ENCODE measurements around the gene BNIPL. TPM values are rescaled to one million over a fixed set of nuclear protein-coding genes. Genes with fewer than 3 reads are reported as not detected.

The BNIPL gene
- total and polyA plus RNA-seq, 8 donors, result 3.5 to 11.6 (median 8.5) TPM

DNA sequence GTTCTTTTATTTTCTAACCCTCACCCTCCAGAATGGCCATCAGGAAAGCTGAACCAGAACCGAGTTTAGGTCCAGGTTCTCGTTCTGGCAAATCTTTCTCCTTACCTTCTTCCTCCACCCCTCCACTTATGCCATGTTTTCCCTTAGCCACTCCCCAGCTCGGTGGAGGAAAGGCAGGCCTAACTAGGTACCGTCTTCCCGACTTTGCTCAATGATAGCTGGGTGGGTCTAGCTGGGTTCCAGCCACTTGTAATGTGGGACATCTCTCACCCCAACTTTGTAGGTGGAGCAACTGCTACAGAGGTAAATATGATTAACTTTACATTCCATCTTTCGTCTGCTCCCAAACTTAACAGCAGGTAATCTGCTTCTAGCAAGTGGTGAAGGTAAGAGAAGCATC, 646 bp downstream of the BNIPL start:
- Histone ChIP-seq H3K4me3 (no peak overlapping the region), H3K36me3 (peaks cover 0 to 24% of the 10 kb centered on the region in 2 donors), H3K9me3 (no peaks in the 10 kb centered on the region), H3K27ac (no peak overlapping the region), H3K27me3 (no peaks in the 10 kb centered on the region), H3K4me1 (no peaks in the 10 kb centered on the region)
- TF ChIP-seq, protein P1, sequence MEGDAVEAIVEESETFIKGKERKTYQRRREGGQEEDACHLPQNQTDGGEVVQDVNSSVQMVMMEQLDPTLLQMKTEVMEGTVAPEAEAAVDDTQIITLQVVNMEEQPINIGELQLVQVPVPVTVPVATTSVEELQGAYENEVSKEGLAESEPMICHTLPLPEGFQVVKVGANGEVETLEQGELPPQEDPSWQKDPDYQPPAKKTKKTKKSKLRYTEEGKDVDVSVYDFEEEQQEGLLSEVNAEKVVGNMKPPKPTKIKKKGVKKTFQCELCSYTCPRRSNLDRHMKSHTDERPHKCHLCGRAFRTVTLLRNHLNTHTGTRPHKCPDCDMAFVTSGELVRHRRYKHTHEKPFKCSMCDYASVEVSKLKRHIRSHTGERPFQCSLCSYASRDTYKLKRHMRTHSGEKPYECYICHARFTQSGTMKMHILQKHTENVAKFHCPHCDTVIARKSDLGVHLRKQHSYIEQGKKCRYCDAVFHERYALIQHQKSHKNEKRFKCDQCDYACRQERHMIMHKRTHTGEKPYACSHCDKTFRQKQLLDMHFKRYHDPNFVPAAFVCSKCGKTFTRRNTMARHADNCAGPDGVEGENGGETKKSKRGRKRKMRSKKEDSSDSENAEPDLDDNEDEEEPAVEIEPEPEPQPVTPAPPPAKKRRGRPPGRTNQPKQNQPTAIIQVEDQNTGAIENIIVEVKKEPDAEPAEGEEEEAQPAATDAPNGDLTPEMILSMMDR (IDR thresholded peaks at IDR 0.05), result no peak
- ATAC-seq (peak; percentile 47), DNase-seq (no peak)
- intact Hi-C loops (cut with DNase I), result no loop called here

DNA sequence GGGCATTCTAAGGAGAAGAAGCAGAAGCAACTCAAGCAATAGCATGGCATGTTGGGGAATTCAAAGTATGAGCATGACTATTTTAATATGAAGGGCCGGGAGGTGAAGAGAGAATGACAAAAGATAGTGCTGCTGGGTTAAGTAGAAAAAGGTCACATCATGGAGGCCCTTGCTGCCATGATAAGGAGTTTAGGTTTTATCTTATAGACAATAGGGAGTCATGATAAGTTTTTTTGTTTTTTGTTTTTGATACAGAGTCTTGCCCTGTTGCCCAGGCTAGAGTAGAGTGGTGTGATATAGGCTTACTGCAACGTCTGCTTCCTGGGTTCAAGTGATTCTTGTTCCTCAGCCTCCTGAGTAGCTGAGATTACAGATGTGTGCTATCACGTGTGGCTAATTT, 3.1 kb downstream of the BNIPL start:
- Histone ChIP-seq H3K4me3 (no peak overlapping the region), H3K27me3 (no peaks in the 10 kb centered on the region), H3K36me3 (peaks cover 0 to 13% of the 10 kb centered on the region in 2 donors), H3K9me3 (no peaks in the 10 kb centered on the region), H3K4me1 (no peaks in the 10 kb centered on the region), H3K27ac (no peak overlapping the region)
- ATAC-seq (no peak), DNase-seq (no peak)
- intact Hi-C loops (cut with DNase I), result no loop called here
- TF ChIP-seq, protein P1 (IDR thresholded peaks at IDR 0.05), result no peak

DNA sequence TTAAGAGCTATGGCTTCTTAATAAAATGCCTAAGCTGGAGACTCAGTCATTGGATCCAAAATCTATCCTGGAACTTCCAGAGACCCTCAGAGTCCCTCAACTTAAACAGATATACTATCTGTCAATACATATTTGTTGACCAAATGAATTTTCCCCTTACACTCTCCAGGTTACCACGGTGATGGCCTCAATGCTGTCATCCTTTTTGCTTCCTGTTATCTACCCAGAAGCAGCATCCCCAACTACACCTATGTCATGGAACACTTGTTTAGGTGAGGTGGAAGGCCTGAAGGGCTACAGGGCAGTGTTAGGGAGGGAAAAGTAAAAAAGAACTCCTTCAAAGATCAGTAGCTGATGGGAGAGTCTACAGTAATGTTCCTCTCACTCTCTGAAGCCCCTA, 6.8 kb downstream of the BNIPL start:
- peaks cover 0 to 9% of the 10 kb centered on the region in 2 donors for H3K4me1 ChIP-seq
- no peaks in the 10 kb centered on the region for H3K9me3 ChIP-seq
- TF ChIP-seq, protein P1 (IDR thresholded peaks at IDR 0.05), result no peak
- H3K27ac ChIP-seq, result no peak overlapping the region
- peaks cover 0 to 4% of the 10 kb centered on the region in 2 donors for H3K36me3 ChIP-seq
- ATAC-seq, result no peak
- no peak for DNase-seq
- intact Hi-C loops (cut with DNase I), result no loop called here
- no peak overlapping the region for H3K4me3 ChIP-seq
- no peaks in the 10 kb centered on the region for H3K27me3 ChIP-seq

DNA sequence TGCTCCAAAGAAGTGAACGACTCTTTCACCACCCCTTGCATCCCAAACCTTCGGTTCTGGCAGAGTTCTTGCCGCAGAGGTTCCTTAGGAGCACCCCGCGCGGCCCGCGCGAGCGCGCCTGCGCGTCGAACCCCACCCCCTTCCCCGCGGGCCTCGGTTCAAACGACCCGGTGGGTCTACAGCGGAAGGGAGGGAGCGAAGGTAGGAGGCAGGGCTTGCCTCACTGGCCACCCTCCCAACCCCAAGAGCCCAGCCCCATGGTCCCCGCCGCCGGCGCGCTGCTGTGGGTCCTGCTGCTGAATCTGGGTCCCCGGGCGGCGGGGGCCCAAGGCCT, 11.2 kb downstream of the BNIPL start, which contains the start of gene C1orf56:
C1orf56 (plus strand) TSS at position 161 of the 334 bp plus-strand sequence; CDS start at position 258, 97 bp downstream.
- TF ChIP-seq, protein P1 (IDR thresholded peaks at IDR 0.05), result no peak
- Histone ChIP-seq H3K27ac (peak within 1 kb of the TSS; percentile 78 to 83), H3K27me3 (no peaks in the 10 kb centered on the region), H3K9me3 (no peaks in the 10 kb centered on the region), H3K4me1 (peaks cover 6 to 28% of the 10 kb centered on the region in 2 donors), H3K36me3 (peaks cover 0 to 28% of the 10 kb centered on the region in 2 donors), H3K4me3 (peak within 1 kb of the TSS; percentile 66 to 79)
- peak; percentile 89 for ATAC-seq
- peak; percentile 70 to 92 (median 80) for DNase-seq
- intact Hi-C loops (cut with DNase I), result no loop called here

DNA sequence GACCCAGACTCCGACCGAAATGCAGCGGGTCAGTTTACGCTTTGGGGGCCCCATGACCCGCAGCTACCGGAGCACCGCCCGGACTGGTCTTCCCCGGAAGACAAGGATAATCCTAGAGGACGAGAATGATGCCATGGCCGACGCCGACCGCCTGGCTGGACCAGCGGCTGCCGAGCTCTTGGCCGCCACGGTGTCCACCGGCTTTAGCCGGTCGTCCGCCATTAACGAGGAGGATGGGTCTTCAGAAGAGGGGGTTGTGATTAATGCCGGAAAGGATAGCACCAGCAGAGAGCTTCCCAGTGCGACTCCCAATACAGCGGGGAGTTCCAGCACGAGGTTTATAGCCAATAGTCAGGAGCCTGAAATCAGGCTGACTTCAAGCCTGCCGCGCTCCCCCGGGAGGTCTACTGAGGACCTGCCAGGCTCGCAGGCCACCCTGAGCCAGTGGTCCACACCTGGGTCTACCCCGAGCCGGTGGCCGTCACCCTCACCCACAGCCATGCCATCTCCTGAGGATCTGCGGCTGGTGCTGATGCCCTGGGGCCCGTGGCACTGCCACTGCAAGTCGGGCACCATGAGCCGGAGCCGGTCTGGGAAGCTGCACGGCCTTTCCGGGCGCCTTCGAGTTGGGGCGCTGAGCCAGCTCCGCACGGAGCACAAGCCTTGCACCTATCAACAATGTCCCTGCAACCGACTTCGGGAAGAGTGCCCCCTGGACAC, 11.7 kb downstream of the BNIPL start:
- intact Hi-C loops (cut with DNase I), result no loop called here

More for the DNA sequence above, 11.7 kb downstream of the BNIPL start:
- H3K27ac ChIP-seq, result peak overlapping the region; percentile 78 to 83
- TF ChIP-seq, protein P1 (IDR thresholded peaks at IDR 0.05), result peak in 1 of 2 donors; percentile 34
- H3K9me3 ChIP-seq, result no peaks in the 10 kb centered on the region
- peaks cover 4 to 31% of the 10 kb centered on the region in 2 donors for H3K36me3 ChIP-seq
- peaks cover 6 to 28% of the 10 kb centered on the region in 2 donors for H3K4me1 ChIP-seq
- peak overlapping the region; percentile 66 to 79 for H3K4me3 ChIP-seq
- H3K27me3 ChIP-seq, result no peaks in the 10 kb centered on the region
- DNase-seq (peak in 3 of 4 donors; percentile 73 to 91 (median 78)), ATAC-seq (peak; percentile 87)
